Kidney epithelial cell (primary cell): Measurements from ENCODE around the gene ASXL1. TPM values are rescaled to one million over a fixed set of nuclear protein-coding genes. Genes with fewer than 3 reads are reported as not detected.
"Not testable (repeated sequence)": the region's sequence is repeated elsewhere in the genome, so short reads cannot be mapped to it uniquely, and the experiment has no call there.

Source experiments
- DNase-seq: peaks from one replicate; pipeline ENCODE4 v3.0.0-alpha.2; 2010; ENCODE audit warnings: low read depth
- H3K27me3 ChIP-seq: 2 replicates; pipeline ENCODE4 v1.6.0; 2011; ENCODE audit warnings: low read length; ENCODE audit not compliant: control insufficient read depth, insufficient read depth
- H3K36me3 ChIP-seq: 2 replicates; pipeline ENCODE4 v1.5.1; 2011; ENCODE audit warnings: low read length; ENCODE audit not compliant: control insufficient read depth, insufficient read depth
- H3K4me3 ChIP-seq: 2 replicates; pipeline ENCODE4 v1.5.1; 2011; ENCODE audit warnings: low read depth, mild to moderate bottlenecking, control low read depth, low read length
- CTCF ChIP-seq: IDR thresholded peaks from 2 replicates; pipeline ENCODE4 v1.5.1; 2011; ENCODE audit warnings: mild to moderate bottlenecking, moderate library complexity, low read length, control low read depth, inconsistent platforms; ENCODE audit not compliant: insufficient read depth, poor library complexity, severe bottlenecking
- total RNA-seq: library from RNA; depleted of rRNA; stranded (reverse); fragments of >200 nt; gene quantifications from 2 replicates; pipeline ENCODE4 v1.2.3, GENCODE V29; 2015

Gene ASXL1
- total RNA-seq, 1 donor from 2014 or later = 31.6 TPM

DNA sequence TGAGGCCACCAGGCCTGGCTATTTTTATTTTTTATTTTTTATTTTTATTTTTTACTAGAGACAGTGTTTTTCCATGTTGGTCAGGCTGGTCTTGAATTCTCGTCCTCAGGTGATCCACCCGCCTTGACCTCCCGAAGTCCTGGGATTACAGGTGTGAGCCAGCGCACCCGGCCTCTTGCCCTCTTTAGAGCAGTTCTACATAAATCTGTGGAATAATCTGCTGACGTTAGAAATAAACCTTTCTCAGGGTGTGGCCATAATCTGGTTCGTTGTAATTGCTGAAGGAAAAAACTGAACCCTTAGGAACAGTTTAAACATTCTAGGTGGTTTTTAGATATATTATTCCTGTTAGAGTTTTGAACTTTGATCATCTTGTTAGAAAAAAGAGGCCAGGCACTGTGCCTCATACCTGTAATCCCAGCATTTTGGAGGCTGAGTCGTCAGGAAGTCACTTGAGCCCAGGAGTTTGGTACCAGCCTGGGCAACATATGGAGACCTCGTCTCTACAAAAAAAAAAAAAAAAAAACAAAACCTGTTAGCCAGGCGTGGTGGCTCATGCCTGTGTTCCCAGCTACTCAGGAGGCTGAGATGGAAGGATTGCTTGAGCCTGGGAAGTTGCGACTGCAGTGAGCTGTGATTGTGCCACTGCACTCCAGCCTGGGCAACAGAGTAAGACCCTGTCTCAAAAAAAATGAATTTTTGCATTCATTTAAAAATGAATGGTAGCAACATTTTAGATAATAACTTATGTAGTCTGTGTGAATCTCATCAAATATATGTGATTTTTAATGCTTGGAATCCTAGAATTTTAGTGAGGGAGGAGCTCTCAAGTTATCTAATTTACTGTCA lies 24.2 kb downstream of the ASXL1 start:
- no peak for TF ChIP-seq CTCF

GRCh38 chr20:32383441-32383840 lies 25.3 kb downstream of the ASXL1 start:
- DNase-seq, H3K4me3 ChIP-seq, H3K36me3 ChIP-seq, H3K27me3 ChIP-seq: not testable (repeated sequence)

More for the DNA sequence above, 24.2 kb downstream of the ASXL1 start:
- H3K36me3 ChIP-seq = no peaks in the 10 kb centered on the region
- H3K27me3 ChIP-seq = no peaks in the 10 kb centered on the region
- DNase-seq = no peak
- no peak overlapping the region for H3K4me3 ChIP-seq

GRCh38 chr20:32385541-32385940 lies 27.4 kb downstream of the ASXL1 start:
- TF ChIP-seq CTCF = no peak
- Histone ChIP-seq H3K4me3 (no peak overlapping the region), H3K27me3 (no peaks in the 10 kb centered on the region), H3K36me3 (no peaks in the 10 kb centered on the region)
- DNase-seq = no peak

DNA sequence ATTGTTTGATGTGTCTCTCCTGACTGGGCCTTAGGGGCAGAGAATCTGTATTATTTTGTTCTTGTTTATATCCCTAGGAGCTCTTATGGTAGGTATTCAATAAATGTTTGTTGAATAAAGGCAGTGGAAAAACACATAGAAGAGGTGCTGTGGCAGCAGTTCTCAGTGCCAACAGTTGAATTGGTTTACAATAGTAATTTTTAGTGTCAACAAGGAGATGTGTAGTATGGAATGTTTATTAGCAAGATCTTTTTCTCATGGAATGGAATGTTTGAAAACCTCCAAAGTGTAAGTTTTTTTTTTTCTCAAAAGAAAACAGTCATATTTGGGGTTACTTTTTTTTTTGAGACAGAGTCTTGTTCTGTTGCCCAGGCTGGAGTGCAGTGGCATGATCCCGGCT lies 28.0 kb downstream of the ASXL1 start:
- no peak for TF ChIP-seq CTCF
- Histone ChIP-seq H3K4me3 (no peak overlapping the region), H3K27me3 (no peaks in the 10 kb centered on the region), H3K36me3 (peaks cover 1% of the 10 kb centered on the region)
- no peak for DNase-seq

GRCh38 chr20:32387252-32387651 lies 29.1 kb downstream of the ASXL1 start:
- H3K27me3 ChIP-seq = no peaks in the 10 kb centered on the region
- no peak for DNase-seq
- H3K36me3 ChIP-seq = peaks cover 1% of the 10 kb centered on the region
- no peak overlapping the region for H3K4me3 ChIP-seq
- no peak for TF ChIP-seq CTCF

DNA sequence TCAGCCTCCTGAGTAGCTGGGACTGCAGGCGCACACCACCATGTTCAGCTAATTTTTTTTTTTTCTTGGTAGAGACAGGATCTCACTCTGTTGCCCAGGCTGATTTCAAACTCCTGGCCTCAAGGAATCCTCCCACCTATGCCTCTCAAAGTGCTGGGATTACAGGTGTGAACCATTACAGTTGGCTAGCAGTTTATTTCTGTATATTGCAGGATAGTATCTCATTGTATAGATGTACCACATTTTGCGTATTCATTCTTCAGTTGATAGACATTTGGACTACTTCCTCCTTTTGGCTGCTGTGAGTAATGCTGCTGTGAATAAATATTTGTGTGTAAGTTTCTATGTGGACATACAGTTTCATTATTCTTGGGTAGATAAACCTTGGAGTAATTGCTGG lies 32.9 kb downstream of the ASXL1 start:
- no peaks in the 10 kb centered on the region for H3K27me3 ChIP-seq
- no peak for TF ChIP-seq CTCF
- no peak overlapping the region for H3K4me3 ChIP-seq
- H3K36me3 ChIP-seq = peaks cover 1% of the 10 kb centered on the region
- no peak for DNase-seq
